ENCODE results near the gene NGF. TPM values are rescaled to one million over a fixed set of nuclear protein-coding genes. Genes with fewer than 3 reads are reported as not detected.
"Not testable (repeated sequence)": the region's sequence is repeated elsewhere in the genome, so short reads cannot be mapped to it uniquely, and the experiment has no call there.

The NGF gene
- total RNA-seq, 1 donor from 2014 or later = 0.34 TPM

DNA sequence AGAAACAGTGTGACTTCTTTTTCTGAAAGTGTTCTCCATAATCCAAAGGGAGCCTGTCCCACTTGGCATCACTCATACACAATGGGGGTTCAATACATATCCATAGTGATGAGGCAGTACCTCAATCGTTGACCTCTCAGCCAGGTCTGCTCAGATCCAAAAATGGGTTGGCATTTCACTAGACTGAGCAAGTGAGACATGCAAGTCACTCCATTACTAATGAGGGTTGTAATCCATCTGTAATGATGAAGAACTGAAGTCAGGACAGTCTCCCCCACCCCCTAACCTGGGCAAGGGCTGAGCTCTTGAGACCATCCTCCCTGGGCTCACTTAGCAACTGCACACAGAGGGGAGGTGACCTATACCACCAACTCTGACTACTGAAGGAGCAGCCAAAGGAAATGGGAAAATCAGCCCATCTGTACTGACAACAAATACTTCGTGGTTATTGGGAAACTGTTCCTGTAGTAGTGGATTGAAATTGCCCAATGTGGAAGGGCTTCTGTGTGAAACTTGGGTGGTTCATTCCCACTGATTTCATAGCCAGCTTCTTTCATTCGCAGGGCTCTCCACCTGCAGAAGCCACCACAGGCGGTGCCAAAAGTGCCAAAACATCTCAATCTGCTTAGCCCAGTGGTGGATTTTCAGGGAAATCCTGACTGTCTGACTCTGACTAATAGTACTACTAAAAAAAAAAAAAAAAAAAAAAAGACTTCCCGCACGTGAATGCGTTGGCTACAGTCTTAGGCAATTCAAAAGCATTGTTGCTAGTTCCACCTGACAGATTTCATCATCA lies 5.0 kb downstream of the NGF start:
- DNase-seq = no peak

DNA sequence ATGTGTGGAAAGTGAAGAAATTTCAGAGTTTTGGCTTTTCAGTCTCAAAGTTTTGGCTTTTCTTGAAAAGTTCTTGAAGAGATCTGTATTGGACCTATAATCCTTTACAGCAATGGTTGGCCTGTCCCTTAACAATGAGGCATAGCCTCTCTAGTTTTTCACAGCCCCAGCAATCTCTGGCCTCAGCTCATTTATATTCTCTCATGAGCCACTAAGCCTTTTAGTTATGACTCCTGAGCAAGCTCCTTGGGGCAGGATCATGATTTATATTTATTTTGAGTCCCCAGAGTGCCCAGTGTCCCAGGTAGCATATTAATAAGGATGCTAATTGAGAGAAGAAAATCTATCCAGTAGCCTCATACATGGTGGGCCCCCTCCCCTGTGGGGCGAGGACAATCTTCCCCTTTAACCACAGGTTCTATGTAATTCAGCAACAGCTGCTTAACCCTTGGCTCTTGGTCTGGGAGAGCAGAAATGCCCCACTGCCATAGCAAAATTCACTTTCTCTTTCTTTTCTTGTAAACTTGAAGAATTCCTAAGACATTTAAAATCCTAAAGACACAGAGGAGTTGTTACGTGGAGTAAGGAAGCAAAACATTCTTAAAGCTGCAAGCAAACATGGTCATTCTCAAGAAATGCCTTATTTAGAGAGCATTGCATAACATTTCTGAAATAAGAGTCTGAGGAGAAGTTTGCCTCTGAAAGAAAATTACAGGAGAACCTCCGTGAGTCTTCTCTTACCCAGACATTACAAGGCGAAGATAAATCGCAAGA lies 6.3 kb downstream of the NGF start:
- no peak for DNase-seq

DNA sequence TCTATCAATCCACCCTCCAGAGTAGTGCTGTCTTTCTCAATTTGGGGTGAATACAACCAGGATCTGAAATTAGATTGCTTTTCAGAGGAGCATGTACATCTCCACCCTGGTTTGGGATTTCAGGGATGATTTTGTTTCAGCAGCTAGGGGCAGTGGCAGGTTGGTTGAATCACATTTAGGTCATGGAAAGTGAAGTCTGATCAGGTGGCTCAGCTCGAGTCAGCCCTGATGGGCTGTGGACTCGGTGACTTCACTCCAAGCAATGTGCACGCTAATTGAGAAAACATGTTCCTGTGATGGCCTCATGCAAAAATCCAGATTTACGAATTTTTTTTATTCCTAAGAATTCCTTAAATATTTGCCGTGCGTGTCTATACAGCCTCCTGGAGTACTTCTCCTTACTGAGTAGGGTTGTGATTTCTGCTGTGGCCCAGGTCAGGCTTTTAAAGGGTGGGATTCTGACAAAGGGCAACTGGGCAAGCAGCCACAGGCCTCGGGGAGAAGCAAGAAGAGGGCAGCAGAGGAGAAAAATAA lies 7.5 kb downstream of the NGF start:
- no peak for DNase-seq

DNA sequence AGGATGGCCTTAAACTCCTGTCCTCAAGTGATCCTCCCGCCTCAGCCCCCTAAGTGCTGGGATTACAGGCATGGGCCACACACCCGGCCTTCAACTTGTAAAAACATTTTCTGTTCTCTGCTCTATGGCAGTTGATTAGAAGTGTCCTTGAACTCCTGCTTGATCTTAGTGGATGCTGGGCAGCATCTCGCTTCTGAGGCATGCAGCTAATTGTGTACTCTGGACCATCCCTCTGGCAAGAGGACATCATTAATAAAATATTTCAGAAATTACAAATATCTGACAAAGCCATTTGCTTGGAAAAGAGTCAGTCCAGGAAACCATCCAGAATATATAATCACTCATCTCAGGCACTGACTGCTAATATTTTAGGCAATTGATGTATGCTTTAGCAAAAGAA lies 8.1 kb downstream of the NGF start:
- no peak for DNase-seq

DNA sequence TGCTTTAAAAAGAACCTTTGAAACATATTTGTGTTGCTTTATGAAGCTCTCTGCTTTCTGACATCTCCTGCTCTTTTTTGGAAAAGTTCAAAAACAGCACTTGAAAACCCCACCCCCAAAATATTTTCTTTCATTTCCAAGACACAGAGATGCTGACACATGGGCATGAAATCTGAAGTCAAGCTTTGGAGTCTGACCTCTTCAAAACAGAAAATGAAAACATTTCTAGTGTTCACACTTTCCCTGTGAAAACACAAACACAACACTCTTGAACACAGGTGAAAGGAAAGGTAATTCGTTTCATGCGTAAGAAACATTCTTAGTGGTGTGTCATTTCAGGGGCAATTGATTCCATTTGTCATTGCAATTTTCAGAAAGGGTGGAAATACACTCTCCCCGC lies 10.8 kb downstream of the NGF start:
- no peak for DNase-seq

DNA sequence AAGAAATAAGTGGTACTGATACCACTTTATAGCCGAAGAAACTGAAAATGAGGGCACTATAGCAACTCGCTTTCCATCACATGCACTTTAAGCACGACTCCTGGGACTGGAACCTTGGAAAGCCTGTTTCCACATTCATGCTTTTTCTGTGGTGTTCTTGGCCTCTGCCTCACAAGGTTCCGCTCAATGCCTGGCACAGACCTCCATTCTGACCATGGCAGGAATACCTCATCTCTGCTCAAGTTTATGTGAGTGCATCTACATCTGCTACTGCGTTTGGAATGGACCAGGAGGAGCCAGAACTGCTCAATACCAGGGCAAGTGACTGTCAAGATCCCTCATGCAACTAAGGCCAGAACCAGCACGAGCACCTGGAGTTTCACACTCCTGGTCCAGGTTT lies 11.6 kb downstream of the NGF start:
- DNase-seq = no peak

DNA sequence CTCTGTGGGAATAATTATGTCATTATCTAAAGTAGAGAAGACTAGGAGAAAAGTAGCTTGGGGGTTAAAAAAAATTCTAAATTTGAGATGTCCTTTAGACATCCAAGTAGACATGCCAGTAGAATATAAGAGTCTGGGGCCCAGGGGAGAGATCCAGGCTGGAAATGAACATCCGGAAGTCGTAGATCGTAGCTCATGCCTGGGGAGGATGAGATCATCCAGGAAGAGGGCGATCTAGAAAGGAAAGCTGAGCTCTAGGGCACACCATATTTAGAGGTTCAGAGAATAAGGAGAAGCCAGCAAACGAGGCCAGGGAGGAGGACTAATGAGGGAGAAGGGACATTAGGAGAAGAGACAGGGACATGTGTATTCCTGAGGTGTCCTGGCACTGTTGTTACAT lies 12.2 kb downstream of the NGF start:
- no peak for DNase-seq

DNA sequence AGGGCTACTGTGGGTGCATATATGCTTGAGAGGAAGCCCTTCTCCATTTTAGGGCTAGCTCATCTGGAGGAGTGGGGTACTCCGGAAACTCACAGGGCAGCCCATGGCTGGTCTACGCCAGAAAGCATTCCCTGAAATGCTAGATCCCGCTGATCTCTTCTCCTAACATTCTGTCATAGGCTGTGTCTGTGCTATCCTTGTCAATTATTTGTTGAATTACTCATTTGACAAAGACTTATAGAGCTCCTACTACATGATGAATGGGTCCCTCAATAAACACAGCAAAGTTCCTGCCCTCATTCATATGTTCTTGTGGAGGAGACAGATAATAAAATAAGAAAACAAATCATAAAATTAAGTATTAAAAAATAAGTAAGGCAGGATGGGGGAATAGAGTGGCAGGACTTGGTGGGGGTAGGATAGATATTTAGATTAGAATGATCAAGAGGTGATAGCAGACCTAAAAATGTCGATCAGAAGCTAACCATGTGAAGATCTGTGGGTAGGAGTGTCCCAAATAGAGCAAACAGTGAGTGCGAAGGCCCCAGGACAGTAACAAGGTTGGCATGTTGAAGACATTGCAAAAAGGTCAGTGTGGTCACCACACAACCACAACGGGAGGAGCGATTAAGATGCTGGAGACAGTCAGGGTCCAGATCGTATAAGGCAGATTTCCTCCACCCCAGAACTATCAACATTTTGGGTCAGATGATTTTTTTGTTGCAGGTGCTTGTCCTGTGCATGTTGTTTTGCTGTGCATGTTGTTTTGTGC lies 13.2 kb downstream of the NGF start:
- no peak for DNase-seq

DNA sequence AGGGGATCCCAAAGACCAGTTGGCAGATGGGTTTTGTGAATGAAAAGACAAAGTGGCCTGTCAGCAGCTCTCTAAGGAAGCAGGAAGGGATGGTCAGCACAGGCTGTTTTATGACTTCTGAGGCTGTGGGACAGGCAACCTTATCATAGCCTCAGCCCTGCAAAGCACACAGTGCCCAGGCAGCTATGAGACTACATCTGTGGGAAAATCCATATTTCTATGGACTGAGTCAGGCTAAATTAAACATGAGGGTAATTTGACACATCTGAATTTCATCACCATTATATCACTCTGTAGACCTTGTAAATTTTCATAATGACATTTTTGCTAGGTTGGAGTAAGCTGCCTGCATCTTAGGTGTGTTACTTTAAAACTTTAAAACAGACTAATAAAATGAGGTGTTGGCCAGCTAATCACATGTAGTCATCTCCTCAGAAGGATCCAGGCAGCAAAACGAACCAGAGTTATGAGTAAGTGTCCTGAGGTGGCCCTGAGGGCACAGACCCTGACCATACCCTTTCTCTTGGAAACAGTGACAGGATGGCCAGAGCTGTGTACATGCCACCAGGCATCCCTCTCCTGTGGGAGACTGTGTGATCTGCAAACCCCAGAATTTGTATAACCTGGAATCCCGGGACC lies 14.6 kb downstream of the NGF start:
- no peak for DNase-seq

DNA sequence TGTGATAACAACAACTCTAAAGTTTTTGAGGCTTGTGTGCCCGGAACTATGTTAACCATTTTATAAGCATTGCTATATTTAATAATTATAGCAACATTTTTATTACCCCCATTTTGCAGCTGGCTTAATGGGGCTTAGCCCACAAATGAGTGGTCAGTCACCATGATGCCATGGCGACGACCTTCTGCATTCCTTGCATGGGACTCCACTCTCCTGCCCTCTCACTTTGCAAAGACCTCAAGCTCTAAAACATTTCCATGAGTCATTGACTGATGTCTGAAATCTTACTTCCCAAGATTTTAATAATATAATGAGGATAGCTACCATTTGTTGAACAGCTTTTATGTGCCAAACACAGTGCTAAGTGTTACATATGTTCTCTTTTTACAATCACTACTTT lies 15.4 kb downstream of the NGF start:
- no peak for DNase-seq

DNA sequence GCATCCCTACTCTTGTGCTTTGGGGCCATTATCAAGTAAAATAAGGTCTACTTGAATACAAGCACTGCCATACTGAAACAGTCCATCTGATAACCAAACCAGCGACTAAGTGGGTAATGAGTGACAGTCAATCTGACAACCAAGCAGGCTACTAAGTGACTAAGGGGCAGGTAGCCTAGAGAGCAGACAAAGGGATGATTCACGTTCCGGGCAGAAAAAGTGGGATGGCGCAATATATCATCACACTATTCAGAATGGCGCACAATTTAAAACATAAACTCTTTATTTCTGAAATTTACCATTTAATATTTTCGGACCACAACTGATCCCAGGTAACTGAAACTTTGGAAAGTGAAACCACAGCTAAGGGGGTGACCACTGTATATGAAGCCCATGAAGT lies 17.7 kb downstream of the NGF start:
- no peak for DNase-seq

DNA sequence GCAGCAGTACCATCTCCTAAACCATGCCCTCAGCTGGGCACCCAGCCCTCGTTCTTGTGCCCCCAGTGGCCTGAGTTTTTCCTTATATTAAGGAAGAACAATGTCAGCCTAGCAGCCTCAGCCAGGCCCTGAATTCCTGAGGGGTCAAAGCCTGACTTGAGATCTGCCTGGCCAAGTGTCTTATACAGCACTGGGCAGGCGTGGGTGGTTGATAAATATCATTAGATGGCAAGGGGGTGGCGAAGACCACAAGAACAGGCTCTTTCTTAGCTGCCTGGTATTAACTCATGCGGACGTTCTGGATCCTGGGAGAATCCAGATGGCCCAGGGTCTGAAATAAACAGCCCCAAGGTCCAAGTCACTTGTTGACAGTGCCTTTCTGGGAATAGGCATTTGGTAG lies 18.3 kb downstream of the NGF start:
- DNase-seq = no peak

DNA sequence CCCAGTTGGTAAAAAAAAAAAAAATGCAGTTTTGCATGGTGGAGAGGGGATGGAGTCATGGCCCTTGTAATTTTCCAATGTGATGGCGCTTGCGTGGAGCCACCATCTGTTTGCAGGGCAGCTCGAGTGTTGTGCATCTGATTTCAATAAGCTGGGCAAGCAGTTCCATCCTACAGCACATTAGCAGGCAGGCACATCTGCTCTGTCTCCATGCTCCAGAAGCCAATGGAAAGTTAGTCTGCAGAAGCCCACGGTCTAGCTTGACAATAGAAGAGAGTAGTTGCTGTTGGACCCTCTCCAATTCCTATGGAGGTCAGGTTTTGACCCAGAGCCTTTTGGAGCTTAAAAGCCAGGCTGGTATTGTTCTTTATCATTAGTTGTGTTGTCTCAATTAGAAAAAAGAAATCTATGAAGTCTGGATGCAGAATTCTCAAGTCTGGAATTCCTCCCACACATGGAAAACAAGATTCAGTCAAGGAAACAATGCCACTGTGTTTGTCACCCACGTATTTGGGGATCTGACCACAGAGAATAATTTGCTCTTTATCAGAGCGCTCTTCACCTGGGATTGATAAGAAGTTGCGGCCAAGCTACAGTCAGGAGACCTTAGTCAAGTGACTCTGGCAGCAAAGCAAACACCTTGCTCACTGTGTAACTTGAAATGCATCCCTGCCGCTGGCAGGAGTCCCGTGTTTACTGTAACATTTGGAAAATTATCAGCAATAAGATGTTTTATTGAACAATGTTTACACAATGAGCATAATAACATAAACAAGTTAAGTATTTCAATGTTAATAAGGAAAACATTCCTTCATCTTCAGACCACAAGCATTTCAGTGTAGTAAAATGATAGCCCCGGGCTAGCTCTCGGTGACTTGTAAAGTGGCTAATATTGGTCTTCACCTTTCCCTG lies 20.7 kb downstream of the NGF start:
- no peak for DNase-seq

DNA sequence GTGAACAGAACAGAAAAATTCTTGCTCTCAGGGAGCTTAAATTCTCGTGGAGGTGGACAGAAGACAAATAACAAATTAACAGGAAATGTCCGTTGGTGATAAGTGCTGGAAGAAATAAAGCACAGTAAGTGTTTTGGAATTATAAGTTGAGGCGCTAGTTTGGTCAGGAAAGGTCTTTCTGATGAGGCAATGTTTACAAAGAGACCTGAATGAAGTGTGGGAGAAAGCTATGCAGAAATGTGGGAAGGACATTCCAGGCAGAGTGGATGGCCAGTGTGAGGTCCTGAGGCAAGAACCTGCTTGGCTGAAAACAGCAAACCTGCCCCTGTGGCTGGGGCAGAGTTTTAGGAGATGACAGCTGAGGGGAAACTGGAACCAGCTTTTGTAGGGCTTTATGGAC lies 23.3 kb downstream of the NGF start:
- no peak for DNase-seq

DNA sequence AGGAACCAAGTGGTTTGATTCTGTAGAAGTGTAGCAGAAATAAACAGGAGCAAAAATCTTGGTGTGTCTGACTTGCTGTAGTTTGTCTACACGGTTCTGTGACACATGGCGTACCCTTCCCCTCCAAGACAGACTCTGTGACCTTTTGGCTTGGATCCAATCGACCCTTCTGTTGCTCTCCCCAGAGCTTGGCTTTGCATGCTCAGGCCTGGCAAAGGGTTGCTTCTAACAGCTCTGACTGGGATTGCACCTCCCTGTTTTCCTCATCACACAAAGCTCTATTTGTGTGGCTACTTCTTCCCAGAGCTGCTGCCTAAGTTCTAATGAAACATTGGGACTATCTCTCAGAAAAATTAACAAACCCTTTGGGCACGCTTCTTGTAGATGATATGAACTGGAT lies 24.0 kb downstream of the NGF start:
- DNase-seq = no peak

DNA sequence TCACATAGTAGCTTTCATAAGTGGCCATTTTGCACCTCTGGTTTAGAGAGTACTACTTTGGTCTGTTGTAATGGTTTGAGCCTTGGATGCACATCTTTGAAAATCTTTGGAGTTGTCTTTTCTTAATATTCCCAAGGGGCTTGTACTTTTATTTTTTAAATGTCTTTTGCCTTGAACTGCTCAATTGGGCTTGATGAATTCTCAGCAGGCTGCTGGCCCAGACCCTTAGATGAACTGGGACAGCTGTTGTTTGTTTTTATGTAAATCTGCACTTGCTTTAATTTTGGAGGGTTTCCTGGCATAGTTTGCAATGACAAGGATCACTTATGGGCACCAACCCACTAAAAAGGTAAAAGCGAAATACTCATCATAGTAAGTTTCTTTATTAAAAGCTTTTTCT lies 24.9 kb downstream of the NGF start:
- DNase-seq = no peak

DNA sequence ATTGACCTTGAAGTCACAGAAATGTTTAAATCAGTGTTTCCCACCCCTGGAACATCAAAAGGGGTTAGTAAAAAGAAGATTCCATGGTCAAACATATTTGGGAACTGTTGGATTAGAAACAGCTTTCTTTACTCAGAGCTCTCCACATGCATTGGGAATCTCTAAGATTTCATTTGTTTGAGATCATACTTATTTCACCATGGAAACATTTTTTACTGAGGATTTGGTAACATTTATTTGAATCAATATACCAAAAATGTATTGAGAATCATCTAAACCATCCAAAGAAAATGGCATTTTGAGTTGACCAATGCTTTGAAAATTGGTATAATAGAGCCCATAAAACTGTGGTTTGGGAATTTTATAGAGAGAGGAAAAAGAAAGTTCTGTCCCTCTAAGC lies 25.3 kb downstream of the NGF start:
- DNase-seq = no peak

DNA sequence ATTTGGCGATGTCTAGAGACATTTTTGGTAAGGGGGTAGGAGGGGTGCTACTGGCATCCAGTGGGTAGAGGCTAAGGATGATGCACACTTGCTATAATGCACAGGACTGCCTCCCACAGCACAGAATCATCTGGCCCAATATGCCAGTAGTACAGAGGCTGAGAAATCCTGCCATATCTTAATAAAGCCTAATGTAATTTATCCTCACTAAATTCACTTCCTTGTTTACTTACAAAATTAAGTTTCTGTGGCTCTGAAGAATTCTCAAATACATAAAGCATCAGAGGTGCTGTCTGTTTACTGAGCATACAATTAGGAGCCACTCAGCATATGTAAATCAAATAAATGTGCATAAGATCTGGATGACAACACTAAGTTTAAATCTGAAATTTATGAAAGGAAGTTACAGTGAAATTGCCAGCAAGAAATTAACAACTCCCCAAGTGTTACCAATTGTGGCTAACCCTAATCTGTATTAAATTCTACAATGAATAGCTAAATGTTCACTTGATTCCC lies 26.5 kb downstream of the NGF start:
- DNase-seq = no peak

DNA sequence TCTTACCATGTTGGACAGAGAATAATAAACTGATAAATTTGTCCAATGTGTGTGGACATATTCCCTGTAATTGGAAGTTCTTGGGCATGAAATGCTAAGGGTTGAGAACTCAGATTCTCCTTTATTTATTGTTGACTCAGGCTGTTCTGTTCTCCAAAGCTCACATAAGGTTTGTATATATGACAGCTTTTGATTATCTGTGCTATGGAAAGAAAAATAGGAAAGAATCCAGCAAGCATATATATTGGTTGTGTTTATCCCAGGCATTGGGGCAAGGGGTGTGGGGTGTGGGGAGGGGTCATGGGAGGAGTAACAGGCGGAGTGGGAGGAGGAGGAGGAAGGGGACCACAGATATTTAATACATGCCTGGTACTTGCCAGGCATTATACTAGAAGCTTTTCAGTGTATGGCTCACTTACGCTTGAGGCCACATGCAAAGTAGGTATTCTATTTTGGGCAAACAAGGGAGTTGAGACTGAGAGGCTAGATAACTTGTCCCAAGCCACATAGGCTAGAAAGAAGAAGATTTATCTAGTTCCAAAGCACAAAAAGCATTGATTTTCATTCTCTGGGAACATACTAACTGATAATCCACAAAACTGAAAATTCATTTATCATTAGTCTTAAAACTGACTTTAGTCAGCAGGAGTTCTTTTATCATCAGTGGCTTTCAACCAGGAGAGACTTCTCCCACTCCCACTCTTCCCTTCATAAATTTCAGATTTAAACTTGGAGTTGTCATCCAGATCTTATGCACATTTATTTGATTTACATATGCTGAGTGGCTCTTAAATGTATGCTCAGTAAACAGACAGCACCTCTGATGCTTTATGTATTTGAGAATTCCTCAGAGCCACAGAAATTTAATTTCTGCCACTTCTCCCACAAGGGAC lies 27.2 kb downstream of the NGF start:
- no peak for DNase-seq

DNA sequence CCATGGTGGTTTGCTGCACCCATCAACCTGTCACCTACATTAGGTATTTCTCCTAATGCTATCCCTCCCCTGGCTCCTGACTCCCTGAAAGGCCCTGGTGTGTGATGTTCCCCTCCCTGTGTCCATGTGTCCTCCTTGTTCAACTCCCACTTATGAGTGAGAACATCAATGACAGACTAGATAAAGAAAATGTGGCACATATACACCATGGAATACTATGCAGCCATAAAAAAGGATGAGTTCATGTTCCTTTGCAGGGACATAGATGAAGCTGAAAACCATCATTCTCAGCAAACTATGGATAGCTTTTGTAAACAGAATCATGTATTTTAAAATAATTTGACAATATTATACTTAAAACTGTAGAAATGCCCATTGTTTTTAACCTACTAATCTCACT lies 28.5 kb downstream of the NGF start:
- DNase-seq = not testable (repeated sequence)
